Ovary (tissue), 3 donors: Measurements from ENCODE around the gene PWP2.

Experiments used
- EP300 ChIP-seq: sonication (generic); formaldehyde crosslinking; IDR thresholded peaks from one replicate; pipeline ENCODE4 v1.6.1; 2017; ENCODE audit warnings: antibody characterized with exemption
- POLR2A ChIP-seq: fragments of 450-650 bp; IDR thresholded peaks from one replicate; pipeline ENCODE4 v1.6.1; 2017; ENCODE audit warnings: antibody characterized with exemption, mild to moderate bottlenecking, moderate library complexity
- TF ChIP-seq, protein P1 (sequence below), 3 donors: fragments of 450-650 bp in 2 of 3; fragments of 200-600 bp in 1 of 3; IDR thresholded peaks; one replicate each; pipeline versions ENCODE4 v1.5.1 to v1.8.0; 2016 to 2022; ENCODE audit warnings: antibody characterized with exemption in 3 of 3, mild to moderate bottlenecking in 1 of 3
- donor health status: DM: no; HTN: no; CAD: no.

DNA sequence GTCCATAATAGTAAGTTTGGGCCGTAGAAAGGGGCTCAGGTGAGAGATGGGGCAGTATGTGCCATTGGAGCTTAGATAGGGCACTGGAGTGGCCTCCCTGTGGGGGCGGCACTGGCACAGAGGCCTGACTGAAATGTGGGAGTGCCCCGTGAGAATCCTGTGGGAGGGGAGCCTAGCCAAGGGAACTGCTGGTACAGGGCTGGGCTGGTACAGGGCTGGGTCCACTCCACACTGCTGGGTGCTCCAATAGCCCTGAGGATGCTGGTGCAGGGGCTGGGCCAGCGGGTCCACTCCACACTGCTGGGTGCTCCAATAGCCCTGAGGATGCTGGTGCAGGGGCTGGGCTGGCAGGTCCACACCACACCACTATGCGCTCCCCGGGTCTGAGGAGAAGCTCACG, 44.8 kb upstream of the PWP2 start:
- TF ChIP-seq POLR2A (no peak), EP300 (no peak)
- TF ChIP-seq, protein P1, sequence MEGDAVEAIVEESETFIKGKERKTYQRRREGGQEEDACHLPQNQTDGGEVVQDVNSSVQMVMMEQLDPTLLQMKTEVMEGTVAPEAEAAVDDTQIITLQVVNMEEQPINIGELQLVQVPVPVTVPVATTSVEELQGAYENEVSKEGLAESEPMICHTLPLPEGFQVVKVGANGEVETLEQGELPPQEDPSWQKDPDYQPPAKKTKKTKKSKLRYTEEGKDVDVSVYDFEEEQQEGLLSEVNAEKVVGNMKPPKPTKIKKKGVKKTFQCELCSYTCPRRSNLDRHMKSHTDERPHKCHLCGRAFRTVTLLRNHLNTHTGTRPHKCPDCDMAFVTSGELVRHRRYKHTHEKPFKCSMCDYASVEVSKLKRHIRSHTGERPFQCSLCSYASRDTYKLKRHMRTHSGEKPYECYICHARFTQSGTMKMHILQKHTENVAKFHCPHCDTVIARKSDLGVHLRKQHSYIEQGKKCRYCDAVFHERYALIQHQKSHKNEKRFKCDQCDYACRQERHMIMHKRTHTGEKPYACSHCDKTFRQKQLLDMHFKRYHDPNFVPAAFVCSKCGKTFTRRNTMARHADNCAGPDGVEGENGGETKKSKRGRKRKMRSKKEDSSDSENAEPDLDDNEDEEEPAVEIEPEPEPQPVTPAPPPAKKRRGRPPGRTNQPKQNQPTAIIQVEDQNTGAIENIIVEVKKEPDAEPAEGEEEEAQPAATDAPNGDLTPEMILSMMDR (IDR thresholded peaks at IDR 0.05): no peak
